HepG2 (cell line): ENCODE measurements around the gene AKR1A1.

Experiments used
- CTCF ChIP-seq: sonication (generic); formaldehyde crosslinking; IDR thresholded peaks from 2 replicates; pipeline ENCODE4 v1.5.0; 2020; ENCODE audit warnings: mild to moderate bottlenecking, missing genetic modification reagents, moderate library complexity
- EZH2 ChIP-seq: conservative IDR thresholded peaks from 2 replicates; pipeline ENCODE4 v1.6.1; 2012; ENCODE audit warnings: mild to moderate bottlenecking, low read depth, low read length, moderate library complexity
- JUND ChIP-seq: sonication (generic); formaldehyde crosslinking; IDR thresholded peaks from 2 replicates; pipeline ENCODE4 v1.8.0; 2022; ENCODE audit warnings: mild to moderate bottlenecking, missing genetic modification reagents
- POLR2AphosphoS2 ChIP-seq: IDR thresholded peaks from 2 replicates; pipeline ENCODE4 v1.6.1; 2011; ENCODE audit warnings: low read depth, low read length, improper control_type of control experiment
- USF2 ChIP-seq, 2 experiments: sonication (generic) in 1 of 2; formaldehyde crosslinking in 1 of 2; IDR thresholded peaks; 2 replicates each; pipeline versions ENCODE4 v1.5.1 to v1.6.1; 2011 to 2020; ENCODE audit warnings: borderline replicate concordance in 1 of 2, low read depth in 1 of 2, low read length in 1 of 2, mild to moderate bottlenecking in 1 of 2, missing genetic modification reagents in 1 of 2, moderate library complexity in 1 of 2
- ZSCAN20 ChIP-seq: sonication (generic); formaldehyde crosslinking; IDR thresholded peaks from 2 replicates; pipeline ENCODE4 v1.4.0; 2020; ENCODE audit warnings: missing genetic modification reagents, mild to moderate bottlenecking, borderline replicate concordance
- ZSCAN29 ChIP-seq: sonication (generic); formaldehyde crosslinking; conservative IDR thresholded peaks from 2 replicates; pipeline ENCODE4 v1.4.0; 2020; ENCODE audit warnings: mild to moderate bottlenecking, missing genetic modification reagents

GRCh38 chr1:45568421-45568820 is 17.8 kb downstream of the AKR1A1 start:
- TF ChIP-seq CTCF (CRISPR knock-in tag) (no peak), JUND (CRISPR knock-in tag) (no peak), USF2 (IDR thresholded peaks at IDR 0.05; ENCODE audit: low read depth, low read length) (no peak), USF2 (CRISPR knock-in tag; IDR thresholded peaks at IDR 0.05; ENCODE audit: borderline replicate concordance) (no peak), ZSCAN20 (CRISPR knock-in tag) (no peak), POLR2AphosphoS2 (no peak), ZSCAN29 (CRISPR knock-in tag) (no peak), EZH2 (no peak)
